Keratinocyte (primary cell): ENCODE results near the gene CDH16. TPM values are rescaled to one million over a fixed set of nuclear protein-coding genes. Genes with fewer than 3 reads are reported as not detected.

Experiments used
- DNase-seq: peaks from one replicate; pipeline ENCODE4 v3.0.0-alpha.2; 2011; ENCODE audit warnings: low read depth, missing footprints, low spot score
- FAIRE-seq: peaks from 2 replicates; lab custom pipeline; 2011; peaks lifted over from hg19 to GRCh38; lab: Jason Lieb, UNC
- H2AFZ ChIP-seq: 2 replicates; pipeline ENCODE4 v1.6.0; 2012; ENCODE audit warnings: low read length, control low read depth, inconsistent platforms; ENCODE audit not compliant: control insufficient read depth
- H3K27ac ChIP-seq: 2 replicates; pipeline ENCODE4 v1.5.1; 2011; ENCODE audit warnings: low read length; ENCODE audit not compliant: control insufficient read depth, insufficient read depth
- H3K27me3 ChIP-seq: 3 replicates; pipeline ENCODE4 v1.6.0; 2011; ENCODE audit warnings: low read length; ENCODE audit not compliant: control insufficient read depth, insufficient read depth; ENCODE audit errors: extremely low read depth
- H3K36me3 ChIP-seq, 2 experiments: 2 replicates in 1 of 2; 3 replicates in 1 of 2; pipeline ENCODE4 v1.5.1; 2011; ENCODE audit warnings: low read length in 2 of 2, mild to moderate bottlenecking in 1 of 2; ENCODE audit not compliant: control insufficient read depth in 2 of 2, insufficient read depth in 2 of 2; ENCODE audit errors: extremely low read depth in 1 of 2
- H3K4me1 ChIP-seq: 3 replicates; pipeline ENCODE4 v1.5.1; 2011; ENCODE audit warnings: low read length; ENCODE audit not compliant: control insufficient read depth, insufficient read depth; ENCODE audit errors: extremely low read depth
- H3K4me2 ChIP-seq: 3 replicates; pipeline ENCODE4 v1.6.0; 2011; ENCODE audit warnings: low read depth, low read length; ENCODE audit not compliant: control insufficient read depth, insufficient read depth; ENCODE audit errors: extremely low read depth
- H3K4me3 ChIP-seq, 3 experiments: fragments of 200-600 bp in 1 of 3; sonication (generic) in 1 of 3; 2 replicates in 2 of 3; 3 replicates in 1 of 3; pipeline ENCODE4 v1.5.1; 2011 to 2016; ENCODE audit warnings: low read length in 3 of 3, mild to moderate bottlenecking in 3 of 3, control low read depth in 2 of 3, inconsistent platforms in 1 of 3, low read depth in 1 of 3, mixed read lengths in 1 of 3, mixed run types in 1 of 3, moderate library complexity in 1 of 3; ENCODE audit not compliant: control insufficient read depth in 2 of 3, insufficient read depth in 2 of 3; ENCODE audit errors: extremely low read depth in 1 of 3
- H3K79me2 ChIP-seq: 2 replicates; pipeline ENCODE4 v1.6.0; 2012; ENCODE audit warnings: low read length; ENCODE audit not compliant: control insufficient read depth, insufficient read depth
- H3K9ac ChIP-seq: 3 replicates; pipeline ENCODE4 v1.6.0; 2011; ENCODE audit warnings: low read length; ENCODE audit not compliant: control insufficient read depth, insufficient read depth; ENCODE audit errors: extremely low read depth
- H3K9me1 ChIP-seq: 3 replicates; pipeline ENCODE4 v1.6.0; 2011; ENCODE audit warnings: low read length; ENCODE audit not compliant: control insufficient read depth, insufficient read depth; ENCODE audit errors: extremely low read depth
- H3K9me3 ChIP-seq: 2 replicates; pipeline ENCODE4 v1.5.1; 2012; ENCODE audit warnings: low read depth, low read length; ENCODE audit not compliant: control insufficient read depth
- H4K20me1 ChIP-seq: 3 replicates; pipeline ENCODE4 v1.6.0; 2011; ENCODE audit warnings: low read length; ENCODE audit not compliant: control insufficient read depth, insufficient read depth; ENCODE audit errors: extremely low read depth
- EZH2 ChIP-seq: IDR thresholded peaks from one replicate; pipeline ENCODE4 v1.6.1; 2012; ENCODE audit warnings: inconsistent platforms, mild to moderate bottlenecking, low read length, moderate library complexity
- dilution Hi-C: fragments of 300-500 bp; cut with MboI; formaldehyde crosslinking; loops from one replicate; pipeline ENCODE4 v1.7.0; 2020; ENCODE audit warnings: low sequenced_read_pairs; ENCODE audit not compliant: extremely low pct_ligation_motif_present
- polyA plus RNA-seq, 5 experiments: library from polyadenylated mRNA; depleted of rRNA in 3 of 5; stranded (reverse) in 3 of 5; stranded (forward) in 1 of 5; unstranded in 1 of 5; fragments of >200 nt; gene quantifications; 1 replicate in 1 of 5; 2 replicates in 3 of 5; 3 replicates in 1 of 5; pipeline versions ENCODE4 v1.2.1 to v1.2.3, GENCODE V29; 2011 to 2012; ENCODE audit warnings: missing spikeins in 2 of 5, low read depth in 1 of 5, low replicate concordance in 1 of 5
- TF ChIP-seq, protein P1 (sequence below), 3 experiments: IDR thresholded peaks in 1 of 3; conservative IDR thresholded peaks in 1 of 3; optimal IDR thresholded peaks in 1 of 3; 2 replicates in 2 of 3; 3 replicates in 1 of 3; pipeline versions ENCODE3 to v1.5.1; 2011; ENCODE audit warnings: low read length in 3 of 3, mild to moderate bottlenecking in 3 of 3, moderate library complexity in 2 of 3, control low read depth in 1 of 3, inconsistent platforms in 1 of 3; ENCODE audit not compliant: insufficient read depth in 2 of 3; ENCODE audit errors: extremely low read depth in 1 of 3

The CDH16 gene
- polyA plus RNA-seq, 1 donor (not counting 4 experiments of a cell fraction or from before 2014, with no cell fraction given): 0.45 TPM

DNA sequence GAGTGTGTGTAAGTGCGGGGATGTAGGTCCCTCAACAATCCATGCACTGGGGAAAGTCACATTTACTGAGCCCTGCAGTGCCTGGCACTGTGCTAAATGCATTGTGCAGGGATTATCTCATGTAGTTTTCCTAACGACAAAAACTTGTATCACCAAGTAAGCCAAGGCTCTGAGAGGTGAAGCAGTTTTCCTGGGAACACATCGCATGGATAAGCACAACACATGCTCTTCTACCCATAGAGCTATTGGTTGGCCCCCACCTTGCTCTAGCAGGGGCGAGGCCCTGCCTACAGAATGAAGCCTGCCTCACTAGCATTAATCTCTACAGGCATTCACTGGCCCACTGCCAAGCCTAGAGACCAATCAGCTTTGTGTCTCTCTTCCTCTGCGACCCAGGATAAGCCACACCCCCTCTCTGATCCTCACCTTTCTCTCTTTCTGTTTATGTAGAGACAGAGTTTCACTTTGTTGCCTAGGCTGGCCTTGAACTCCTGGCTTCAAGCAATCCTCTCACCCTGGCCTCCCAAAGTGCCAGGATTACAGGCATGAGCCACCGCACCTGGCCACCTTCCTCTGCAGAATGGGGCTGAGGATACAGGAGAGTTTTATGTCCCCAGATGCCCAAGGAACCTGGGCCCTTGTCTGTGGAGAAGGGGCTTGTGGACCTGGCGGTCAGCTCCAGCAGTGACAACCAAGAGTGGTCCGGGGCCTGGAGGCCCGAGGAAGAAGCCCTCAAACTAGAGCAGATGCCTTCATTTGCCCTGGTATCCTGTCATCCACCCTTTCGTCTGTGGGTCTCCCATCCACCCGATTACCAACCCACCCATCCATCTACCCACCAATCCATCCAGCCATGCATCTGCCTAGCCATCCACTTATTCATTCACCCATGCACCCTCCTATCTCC, 12.8 kb downstream of the CDH16 start:
- H3K79me2 ChIP-seq: no peaks in the 10 kb centered on the region
- H4K20me1 ChIP-seq: no peaks in the 10 kb centered on the region
- no peaks in the 10 kb centered on the region for H3K9me1 ChIP-seq
- H3K4me2 ChIP-seq: no peak overlapping the region
- dilution Hi-C loops: no loop called here
- H2AFZ ChIP-seq: no peak overlapping the region
- no peak overlapping the region for H3K4me3 ChIP-seq
- H3K36me3 ChIP-seq: no peaks in the 10 kb centered on the region
- DNase-seq (no peak), FAIRE-seq (no peak)
- no peaks in the 10 kb centered on the region for H3K9me3 ChIP-seq
- no peak overlapping the region for H3K27ac ChIP-seq
- no peak overlapping the region for H3K9ac ChIP-seq
- H3K4me1 ChIP-seq: peaks cover 10% of the 10 kb centered on the region
- TF ChIP-seq, protein P1, sequence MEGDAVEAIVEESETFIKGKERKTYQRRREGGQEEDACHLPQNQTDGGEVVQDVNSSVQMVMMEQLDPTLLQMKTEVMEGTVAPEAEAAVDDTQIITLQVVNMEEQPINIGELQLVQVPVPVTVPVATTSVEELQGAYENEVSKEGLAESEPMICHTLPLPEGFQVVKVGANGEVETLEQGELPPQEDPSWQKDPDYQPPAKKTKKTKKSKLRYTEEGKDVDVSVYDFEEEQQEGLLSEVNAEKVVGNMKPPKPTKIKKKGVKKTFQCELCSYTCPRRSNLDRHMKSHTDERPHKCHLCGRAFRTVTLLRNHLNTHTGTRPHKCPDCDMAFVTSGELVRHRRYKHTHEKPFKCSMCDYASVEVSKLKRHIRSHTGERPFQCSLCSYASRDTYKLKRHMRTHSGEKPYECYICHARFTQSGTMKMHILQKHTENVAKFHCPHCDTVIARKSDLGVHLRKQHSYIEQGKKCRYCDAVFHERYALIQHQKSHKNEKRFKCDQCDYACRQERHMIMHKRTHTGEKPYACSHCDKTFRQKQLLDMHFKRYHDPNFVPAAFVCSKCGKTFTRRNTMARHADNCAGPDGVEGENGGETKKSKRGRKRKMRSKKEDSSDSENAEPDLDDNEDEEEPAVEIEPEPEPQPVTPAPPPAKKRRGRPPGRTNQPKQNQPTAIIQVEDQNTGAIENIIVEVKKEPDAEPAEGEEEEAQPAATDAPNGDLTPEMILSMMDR (optimal IDR thresholded peaks at IDR 0.05 in 1 of 3, IDR thresholded peaks at IDR 0.05 in 1 of 3, conservative IDR thresholded peaks at IDR 0.05 in 1 of 3; ENCODE audit: extremely low read depth in 1 of 3, insufficient read depth in 2 of 3, low read length in 3 of 3): no peak
- no peak for TF ChIP-seq EZH2
- H3K27me3 ChIP-seq: peaks cover 3% of the 10 kb centered on the region

DNA sequence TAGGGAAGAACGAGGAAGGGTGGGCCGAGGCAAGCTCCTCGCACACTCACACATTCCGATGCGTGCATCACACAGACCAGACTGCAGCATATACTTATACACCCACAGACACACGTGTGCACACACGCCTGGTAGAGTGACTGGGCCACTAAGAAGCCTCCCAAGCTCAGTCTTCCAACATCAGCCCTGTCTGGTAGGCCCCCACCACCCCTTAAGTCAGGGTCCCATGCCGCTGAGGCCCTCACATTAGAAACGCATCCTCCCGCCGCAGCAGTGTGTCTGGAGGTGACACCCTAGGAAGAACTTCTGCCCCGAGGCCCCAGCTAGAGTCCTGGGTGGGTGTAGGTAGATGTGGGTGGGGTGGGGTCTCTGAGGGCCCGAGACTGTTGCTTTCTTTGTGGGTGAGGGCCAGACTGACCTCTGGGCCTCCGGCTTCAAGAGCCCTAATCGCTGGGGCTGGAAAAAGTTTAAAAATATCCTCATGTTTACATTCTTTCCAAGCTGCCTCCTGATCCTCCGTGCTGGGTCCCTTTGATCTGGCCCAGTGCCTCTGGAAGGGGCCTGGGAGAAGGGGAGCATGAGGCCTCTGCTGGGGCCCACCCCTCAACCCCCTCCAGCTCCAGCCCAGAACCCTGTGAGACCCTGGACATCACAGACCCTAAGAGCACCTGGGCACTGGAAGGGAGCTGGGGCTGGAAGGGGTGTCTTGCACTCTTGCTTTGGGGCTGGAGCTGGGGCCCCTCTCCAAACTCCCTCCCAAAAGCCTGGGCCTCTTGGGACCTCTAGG, 13.6 kb downstream of the CDH16 start:
- H3K9ac ChIP-seq: no peak overlapping the region

More for the DNA sequence above, 13.6 kb downstream of the CDH16 start:
- peak; percentile 49 for DNase-seq
- H3K9me3 ChIP-seq: no peaks in the 10 kb centered on the region
- no peaks in the 10 kb centered on the region for H4K20me1 ChIP-seq
- no peak overlapping the region for H3K4me2 ChIP-seq
- no peaks in the 10 kb centered on the region for H3K79me2 ChIP-seq
- H3K36me3 ChIP-seq: no peaks in the 10 kb centered on the region
- H3K27ac ChIP-seq: no peak overlapping the region
- no peaks in the 10 kb centered on the region for H3K9me1 ChIP-seq
- no peak overlapping the region for H2AFZ ChIP-seq
- dilution Hi-C loops: no loop called here
- H3K4me3 ChIP-seq: no peak overlapping the region
- TF ChIP-seq, protein P1 (optimal IDR thresholded peaks at IDR 0.05 in 1 of 3, IDR thresholded peaks at IDR 0.05 in 1 of 3, conservative IDR thresholded peaks at IDR 0.05 in 1 of 3; ENCODE audit: extremely low read depth in 1 of 3, insufficient read depth in 2 of 3, low read length in 3 of 3): no peak
- TF ChIP-seq EZH2: no peak
- no peak for FAIRE-seq
- peaks cover 3% of the 10 kb centered on the region for H3K27me3 ChIP-seq
- H3K4me1 ChIP-seq: peaks cover 9% of the 10 kb centered on the region
